ENCODE data around the gene PGF.

The PGF gene

DNA sequence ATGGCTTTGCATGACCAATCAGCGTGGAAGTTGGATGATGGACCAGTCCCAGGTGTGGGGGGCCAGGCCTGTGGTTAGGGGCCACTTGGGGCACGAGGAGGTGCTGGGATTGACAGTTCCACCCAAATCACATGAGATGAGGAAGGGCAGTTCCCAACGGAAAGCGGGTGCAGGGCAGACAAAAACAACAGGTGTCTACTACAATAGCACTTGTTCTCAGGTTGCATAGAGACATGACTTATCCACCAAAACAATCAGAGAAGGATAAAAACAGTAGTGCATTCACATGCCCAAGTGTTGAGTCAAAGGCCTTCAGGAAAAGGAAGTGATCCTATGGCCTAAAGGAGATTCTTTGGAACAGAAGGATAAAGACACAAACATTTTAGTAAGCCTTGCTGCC, 32.7 kb upstream of the PGF start:
- TF ChIP-seq, protein P1, sequence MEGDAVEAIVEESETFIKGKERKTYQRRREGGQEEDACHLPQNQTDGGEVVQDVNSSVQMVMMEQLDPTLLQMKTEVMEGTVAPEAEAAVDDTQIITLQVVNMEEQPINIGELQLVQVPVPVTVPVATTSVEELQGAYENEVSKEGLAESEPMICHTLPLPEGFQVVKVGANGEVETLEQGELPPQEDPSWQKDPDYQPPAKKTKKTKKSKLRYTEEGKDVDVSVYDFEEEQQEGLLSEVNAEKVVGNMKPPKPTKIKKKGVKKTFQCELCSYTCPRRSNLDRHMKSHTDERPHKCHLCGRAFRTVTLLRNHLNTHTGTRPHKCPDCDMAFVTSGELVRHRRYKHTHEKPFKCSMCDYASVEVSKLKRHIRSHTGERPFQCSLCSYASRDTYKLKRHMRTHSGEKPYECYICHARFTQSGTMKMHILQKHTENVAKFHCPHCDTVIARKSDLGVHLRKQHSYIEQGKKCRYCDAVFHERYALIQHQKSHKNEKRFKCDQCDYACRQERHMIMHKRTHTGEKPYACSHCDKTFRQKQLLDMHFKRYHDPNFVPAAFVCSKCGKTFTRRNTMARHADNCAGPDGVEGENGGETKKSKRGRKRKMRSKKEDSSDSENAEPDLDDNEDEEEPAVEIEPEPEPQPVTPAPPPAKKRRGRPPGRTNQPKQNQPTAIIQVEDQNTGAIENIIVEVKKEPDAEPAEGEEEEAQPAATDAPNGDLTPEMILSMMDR (IDR thresholded peaks at IDR 0.05; ENCODE audit: extremely low read depth, missing control alignments): no peak
- DNase-seq (ENCODE audit: low spot score): no peak

DNA sequence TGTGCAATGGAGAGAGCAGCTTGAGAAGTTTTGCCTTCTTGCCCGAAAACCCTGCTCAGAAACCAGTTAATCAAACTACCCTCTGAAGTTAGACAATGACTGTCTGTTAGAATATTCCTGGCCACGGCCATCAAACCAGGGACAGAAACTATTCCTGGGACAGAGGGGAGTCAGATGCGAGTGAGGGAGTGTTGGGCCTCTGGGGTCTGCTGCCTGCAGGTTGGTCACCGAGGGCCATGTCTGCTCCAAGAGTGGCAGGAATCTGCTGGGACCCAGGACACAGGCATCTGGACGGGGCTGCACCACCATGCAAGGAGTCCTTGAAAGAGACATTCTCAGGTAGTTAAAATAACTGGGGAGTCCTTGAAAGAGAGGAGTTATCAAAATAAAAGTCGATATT, 30.4 kb upstream of the PGF start:
- no peak for DNase-seq (ENCODE audit: low spot score)
- TF ChIP-seq, protein P1 (IDR thresholded peaks at IDR 0.05; ENCODE audit: extremely low read depth, missing control alignments): no peak

DNA sequence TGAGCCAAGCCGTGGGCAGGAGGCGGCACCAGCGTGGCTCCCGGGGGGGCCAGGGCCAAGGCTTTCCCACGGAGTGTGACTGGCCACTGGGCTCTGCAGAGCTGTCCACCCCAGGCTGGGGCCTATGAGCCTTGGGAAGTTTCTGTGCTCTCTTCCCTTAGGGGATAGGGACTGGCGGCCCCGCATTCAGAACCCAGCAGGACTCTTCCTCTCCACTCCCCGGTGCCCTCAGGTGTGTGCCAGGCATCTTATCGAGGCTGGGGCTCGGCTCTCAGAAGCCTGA, 29.6 kb upstream of the PGF start:
- TF ChIP-seq, protein P1 (IDR thresholded peaks at IDR 0.05; ENCODE audit: extremely low read depth, missing control alignments): no peak

DNA sequence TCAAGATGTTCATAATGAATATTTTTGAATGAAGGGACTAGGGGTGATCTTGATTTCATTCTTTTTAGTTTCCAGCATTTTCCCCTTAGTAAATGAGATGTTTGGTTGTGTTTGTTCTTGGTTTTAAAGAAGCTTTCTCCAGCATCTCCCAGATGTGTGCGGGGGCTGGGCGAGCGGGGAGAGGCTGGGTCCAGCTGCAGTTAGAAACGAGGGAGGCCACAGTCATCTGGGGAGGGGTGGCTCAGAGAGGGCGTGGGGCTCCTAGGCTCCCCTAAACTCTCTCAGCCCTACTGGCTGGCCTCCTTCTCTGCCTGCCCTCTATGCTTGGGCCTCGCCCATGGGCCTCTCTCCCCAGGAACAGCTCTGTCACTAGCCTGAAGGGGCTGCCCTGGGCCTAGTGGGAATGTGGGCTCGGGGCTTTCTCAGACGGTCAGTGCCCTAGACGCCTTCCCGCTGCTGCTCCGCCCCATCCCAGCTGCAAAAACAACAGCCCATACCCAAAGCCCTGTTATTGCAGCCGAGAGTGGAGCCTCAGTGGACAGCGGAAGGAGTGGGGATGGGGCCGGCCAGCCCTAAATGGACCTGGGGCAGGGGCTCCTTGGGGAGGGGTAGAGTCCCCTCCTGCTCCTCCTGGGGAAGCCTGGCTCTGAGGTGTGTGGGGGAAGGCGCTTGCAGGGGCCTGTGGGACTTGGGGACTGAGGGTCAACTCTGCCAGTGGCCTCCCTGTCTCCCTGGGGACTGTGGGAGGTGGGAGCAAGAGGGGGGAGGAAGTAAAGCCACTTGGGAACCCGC, 29.0 kb upstream of the PGF start:
- no peak for DNase-seq (ENCODE audit: low spot score)
- TF ChIP-seq, protein P1 (IDR thresholded peaks at IDR 0.05; ENCODE audit: extremely low read depth, missing control alignments): no peak

More for the DNA sequence above, 29.6 kb upstream of the PGF start:
- no peak for DNase-seq (ENCODE audit: low spot score)

DNA sequence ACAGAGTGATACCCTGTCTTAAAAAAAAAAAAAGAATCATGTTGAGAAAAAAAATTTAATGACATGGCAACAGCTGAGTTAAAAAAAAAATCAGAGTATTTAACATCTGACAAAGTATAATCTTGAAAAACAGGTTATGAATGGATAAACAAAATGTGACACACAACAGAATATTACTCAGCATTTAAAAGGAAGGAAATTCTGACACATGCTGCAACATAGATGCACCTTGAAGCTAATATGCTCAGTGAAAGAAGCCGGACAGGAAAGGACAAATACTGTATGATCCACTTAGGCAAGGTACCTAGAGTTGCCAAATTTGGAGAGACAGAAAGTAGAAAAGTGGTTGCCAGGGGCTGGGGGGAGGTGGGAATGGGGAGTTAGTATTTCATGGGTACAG, 27.9 kb upstream of the PGF start:
- TF ChIP-seq, protein P1 (IDR thresholded peaks at IDR 0.05; ENCODE audit: extremely low read depth, missing control alignments): no peak
- no peak for DNase-seq (ENCODE audit: low spot score)

DNA sequence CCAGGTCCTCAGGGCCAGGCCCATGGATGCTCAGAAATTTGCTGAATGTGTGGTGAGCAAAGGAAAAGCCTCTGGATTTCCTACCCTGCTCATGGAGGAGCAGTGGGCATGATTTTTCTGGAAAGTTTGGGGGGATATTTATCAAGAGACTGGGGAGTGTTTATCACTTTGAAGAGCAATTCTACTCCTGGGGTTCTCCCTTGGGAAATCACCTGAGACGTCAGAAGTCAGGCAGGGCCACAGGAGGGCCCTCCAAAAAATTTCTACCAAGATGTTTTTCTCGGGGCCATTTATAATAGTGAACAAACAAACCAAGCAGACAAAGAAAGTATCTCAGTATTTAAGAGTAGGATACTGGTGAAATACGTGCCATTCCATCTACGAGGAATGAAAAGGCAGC, 27.3 kb upstream of the PGF start:
- TF ChIP-seq, protein P1 (IDR thresholded peaks at IDR 0.05; ENCODE audit: extremely low read depth, missing control alignments): no peak
- DNase-seq (ENCODE audit: low spot score): peak; percentile 57

DNA sequence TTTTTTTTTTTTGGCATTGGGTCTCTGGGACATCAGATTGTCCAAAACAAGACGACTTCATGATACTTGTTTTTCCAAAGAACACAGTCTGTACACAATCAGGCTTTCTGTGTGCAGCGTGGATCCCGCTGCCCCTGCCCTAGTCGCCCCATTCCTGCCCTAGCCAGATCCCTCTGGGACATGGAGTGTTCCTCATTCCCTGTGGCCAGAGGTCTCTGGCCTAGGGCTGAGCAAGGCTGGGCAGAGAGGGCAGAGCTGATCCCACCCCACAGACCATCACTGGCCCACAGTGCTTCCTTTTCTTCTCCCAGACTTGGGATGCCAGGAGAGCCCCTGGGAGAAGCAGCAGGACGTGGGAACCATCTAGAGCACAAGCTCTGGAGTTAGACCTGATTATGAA, 26.4 kb upstream of the PGF start:
- no peak for DNase-seq (ENCODE audit: low spot score)
- TF ChIP-seq, protein P1 (IDR thresholded peaks at IDR 0.05; ENCODE audit: extremely low read depth, missing control alignments): no peak
